Left cardiac atrium (tissue), 4 donors: ENCODE results near the gene KLHL7. TPM values are rescaled to one million over a fixed set of nuclear protein-coding genes. Genes with fewer than 3 reads are reported as not detected.
A peak's percentile ranks its signal among the peaks of the same experiment; 100 is the strongest.

ENCODE experiments used
- ATAC-seq, 2 donors: fragments of 200-7000 bp; cut with Tn5 transposase; one replicate each; pipeline ENCODE4 v1.9.1; 2020; ENCODE audit warnings: mild to moderate bottlenecking in 2 of 2, moderate library complexity in 2 of 2
- DNase-seq: peaks from one replicate; pipeline ENCODE4 v3.0.0-alpha.2; 2020
- intact Hi-C, 2 donors: fragments of 100-400 bp; cut with DNase I; formaldehyde crosslinking; loops; one replicate each; pipeline versions ENCODE4 v1.14.1 to v1.15.1; 2022 to 2023
- long read RNA-seq: library from polyadenylated mRNA; unstranded; transcript quantifications from one replicate; pipeline ENCODE4 v2.0.0, GENCODE V29; 2021
- total RNA-seq, 2 donors: library from RNA; stranded (reverse); fragmentation: NEBNext Ultra II Directional; extraction: Animal tissue kit (Norgen Biotek cat#: 25700); gene quantifications; one replicate each; pipeline ENCODE4 v1.2.1, GENCODE V29; 2021
- donor health status: DM: no; HTN: yes; CAD: no.
- donor health status: DM: no; HTN: yes; CAD: no; lungs with severe emphysema.
- donor health status: DM: yes; HTN: yes; CAD: no.
- donor health status: Dilated cardiomyopathy.

The KLHL7 gene, protein sequence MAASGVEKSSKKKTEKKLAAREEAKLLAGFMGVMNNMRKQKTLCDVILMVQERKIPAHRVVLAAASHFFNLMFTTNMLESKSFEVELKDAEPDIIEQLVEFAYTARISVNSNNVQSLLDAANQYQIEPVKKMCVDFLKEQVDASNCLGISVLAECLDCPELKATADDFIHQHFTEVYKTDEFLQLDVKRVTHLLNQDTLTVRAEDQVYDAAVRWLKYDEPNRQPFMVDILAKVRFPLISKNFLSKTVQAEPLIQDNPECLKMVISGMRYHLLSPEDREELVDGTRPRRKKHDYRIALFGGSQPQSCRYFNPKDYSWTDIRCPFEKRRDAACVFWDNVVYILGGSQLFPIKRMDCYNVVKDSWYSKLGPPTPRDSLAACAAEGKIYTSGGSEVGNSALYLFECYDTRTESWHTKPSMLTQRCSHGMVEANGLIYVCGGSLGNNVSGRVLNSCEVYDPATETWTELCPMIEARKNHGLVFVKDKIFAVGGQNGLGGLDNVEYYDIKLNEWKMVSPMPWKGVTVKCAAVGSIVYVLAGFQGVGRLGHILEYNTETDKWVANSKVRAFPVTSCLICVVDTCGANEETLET
- total RNA-seq: 10 to 100 TPM; 68.3 to 81.6 TPM
- long read RNA-seq, full-length matches to known transcripts: 139 of 175 reads
- long read RNA-seq, partial matches to known transcripts: 13 of 175 reads
- long read RNA-seq, other reads (novel, unspliced or antisense): 23 of 175 reads

DNA sequence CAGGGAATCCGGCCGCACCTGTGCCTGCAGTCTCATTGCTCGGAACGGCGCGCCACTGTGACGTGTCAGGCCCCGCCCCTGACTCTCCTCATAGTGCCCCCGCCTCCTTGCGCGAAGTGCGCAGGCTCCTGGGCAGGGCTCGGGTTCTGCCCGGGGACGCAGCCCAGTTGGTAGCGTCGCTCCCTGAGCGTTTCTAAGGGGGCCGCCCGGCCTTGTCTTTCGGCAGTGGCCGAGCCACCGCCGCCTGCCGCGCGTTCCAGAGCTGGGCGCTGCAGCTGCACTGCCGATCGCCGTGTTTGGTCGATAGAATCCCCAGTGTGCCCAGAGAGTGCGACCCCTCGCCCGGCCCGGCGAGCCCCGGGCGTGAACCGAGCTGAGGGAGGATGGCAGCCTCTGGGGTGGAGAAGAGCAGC lies at the start of gene KLHL7:
KLHL7 (plus strand) TSS at position 142 of the 413 bp plus-strand sequence; CDS start at position 384, 242 bp downstream.
- DNase-seq (peak; percentile 97), ATAC-seq (peak; percentile 99 to 100)
- intact Hi-C loops: loop anchor here (1.0 to 10.0 kb wide), 3 partner anchors 69 to 139 kb away; partner anchors contain the start of gene GPNMB (in 1 of the 2)

DNA sequence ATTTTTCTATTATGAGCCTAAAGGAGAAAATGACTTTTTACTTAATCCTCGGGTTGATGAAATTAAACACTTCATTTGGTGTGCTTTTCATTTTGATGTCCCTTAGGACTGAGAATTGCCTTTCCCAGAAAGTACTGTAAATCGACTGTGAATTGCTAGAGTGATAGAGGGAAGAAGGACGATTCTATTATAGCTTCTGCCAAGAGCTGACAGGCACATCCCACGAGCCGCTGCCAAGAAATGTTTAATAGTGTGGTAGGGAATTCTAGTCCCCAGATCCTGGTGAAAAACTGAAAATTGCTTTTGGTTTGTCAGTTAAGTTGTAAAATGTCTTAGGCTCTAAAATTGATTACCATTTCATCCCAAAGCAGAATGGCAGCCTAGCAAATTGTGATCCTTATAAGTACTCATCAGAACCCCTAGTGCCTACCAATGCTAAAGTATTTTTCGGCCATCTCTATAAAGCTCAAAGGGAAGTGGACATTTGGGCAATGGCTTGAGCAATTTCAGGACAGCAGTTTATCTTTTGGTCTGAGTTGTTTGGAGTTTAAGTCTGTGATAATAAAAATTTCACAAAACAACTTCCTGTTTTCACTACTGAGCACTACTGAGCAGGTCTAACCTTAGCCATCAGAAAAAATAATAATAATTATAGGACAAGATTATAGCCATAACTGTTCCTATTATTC lies 47.0 kb upstream of the KLHL7 start:
- intact Hi-C loops: loop anchor here in 1 of 2 donors (5.0 to 10.0 kb wide), 5 partner anchors 94 to 501 kb away; partner anchors contain the start of genes IL6 and TOMM7
- DNase-seq (no peak), ATAC-seq (peak; percentile 24 to 68)

DNA sequence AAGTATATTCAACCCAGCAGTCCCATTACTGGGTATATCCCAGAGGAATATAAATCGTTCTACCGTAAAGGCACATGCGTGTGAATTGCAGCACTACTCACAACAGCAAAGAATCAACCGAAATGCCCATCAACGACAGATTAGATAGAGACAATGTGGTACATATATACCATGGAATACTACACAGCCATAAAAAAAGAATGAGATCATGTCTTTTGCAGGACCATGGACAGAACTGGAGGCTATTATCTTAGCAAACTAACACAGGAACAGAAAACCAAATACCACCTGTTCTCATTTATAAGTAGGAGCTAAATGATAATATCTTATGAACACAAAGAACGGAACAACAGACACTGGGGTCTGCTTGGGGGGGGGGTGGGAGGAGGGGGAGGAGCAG lies 44.3 kb upstream of the KLHL7 start:
- intact Hi-C loops: no loop called here
- no peak for ATAC-seq
- DNase-seq: no peak

DNA sequence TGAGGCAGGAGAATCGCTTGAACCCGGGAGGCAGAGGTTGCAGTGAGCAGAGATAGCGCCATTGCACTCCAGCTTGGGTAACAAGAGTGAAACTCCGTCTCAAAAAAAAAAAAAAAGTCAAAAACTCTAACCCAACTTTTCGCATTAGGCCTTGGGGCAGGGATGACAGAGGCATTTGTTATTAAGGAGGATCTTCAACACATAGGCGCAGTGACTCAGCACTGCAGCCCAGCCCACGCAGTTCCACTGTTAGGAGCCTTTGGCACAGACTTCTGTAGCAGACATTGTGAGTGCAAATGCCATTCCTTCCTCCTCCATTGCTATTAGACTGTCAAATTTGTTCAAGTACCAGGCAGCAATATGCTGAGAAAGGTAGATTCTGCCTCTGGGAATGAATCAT lies 43.1 kb upstream of the KLHL7 start:
- intact Hi-C loops: no loop called here
- no peak for DNase-seq
- ATAC-seq: no peak

DNA sequence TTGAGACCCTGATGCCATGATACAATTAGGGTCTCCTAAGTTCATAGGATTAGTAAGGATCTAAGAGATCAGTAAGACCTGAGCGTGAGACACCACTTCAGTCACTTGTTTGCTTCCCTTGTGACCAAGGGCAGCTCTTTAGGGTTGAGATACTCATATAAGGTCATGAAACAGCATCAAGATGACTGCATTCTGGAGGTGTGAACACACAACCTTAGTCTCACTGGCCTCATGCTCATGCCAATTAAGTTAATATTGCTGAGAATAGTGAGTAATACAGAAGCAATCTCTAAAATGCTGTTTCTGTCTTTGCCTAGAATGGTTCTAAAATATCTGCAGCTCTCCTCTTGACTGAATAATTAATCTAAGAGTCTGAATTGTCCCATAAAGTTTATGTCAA lies 39.6 kb upstream of the KLHL7 start:
- ATAC-seq (peak in 1 of 2 donors; percentile 79), DNase-seq (no peak)
- intact Hi-C loops: no loop called here

- DNase-seq: no peak
- ATAC-seq: peak; percentile 65 to 67
Observed at GRCh38 chr7:23067271-23067670, 38.3 kb upstream of the KLHL7 start.

DNA sequence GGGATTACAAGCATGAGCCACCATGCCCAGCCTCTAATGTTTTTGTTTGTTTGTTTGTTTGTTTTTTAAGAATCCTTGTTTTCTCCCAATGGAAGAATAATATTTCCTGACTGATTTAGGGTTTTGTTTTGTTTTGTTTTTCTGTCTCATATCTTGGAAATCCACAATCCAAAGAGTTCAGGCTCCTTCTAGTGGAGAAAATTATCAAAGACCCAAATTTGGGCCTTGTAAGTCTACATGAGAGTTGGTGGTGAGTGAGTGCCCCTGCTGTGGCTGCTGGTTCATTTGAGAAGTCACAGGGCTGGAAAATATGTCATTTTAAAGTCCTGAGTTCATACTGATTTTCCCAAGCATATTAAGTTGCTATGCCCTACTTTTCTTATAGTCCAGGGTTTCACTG lies 33.5 kb upstream of the KLHL7 start:
- ATAC-seq (no peak), DNase-seq (no peak)
- intact Hi-C loops: no loop called here

More at GRCh38 chr7:23067271-23067670, 38.3 kb upstream of the KLHL7 start:
- intact Hi-C loops: no loop called here

DNA sequence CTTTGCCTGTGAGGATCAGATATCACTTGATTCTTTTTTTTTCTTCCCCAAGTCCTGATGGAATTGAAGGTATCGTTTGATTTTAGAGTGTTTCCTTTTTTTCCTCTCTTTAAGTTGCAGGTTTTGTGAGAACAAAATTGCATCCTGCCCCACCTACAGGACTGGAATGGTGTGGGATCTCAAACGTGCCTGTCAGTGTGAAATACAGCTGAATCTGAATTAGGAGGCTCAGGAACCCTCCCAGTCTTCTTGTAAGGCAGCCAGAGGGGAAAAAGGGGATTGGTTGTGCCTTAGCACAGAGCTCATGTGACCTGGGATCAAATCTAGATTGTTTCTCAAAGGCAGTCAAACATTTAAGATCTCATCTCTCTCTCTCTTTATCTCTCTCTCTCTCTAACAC lies 32.7 kb upstream of the KLHL7 start:
- no peak for DNase-seq
- intact Hi-C loops: no loop called here
- ATAC-seq: no peak

- ATAC-seq: no peak
- intact Hi-C loops: no loop called here
Observed at GRCh38 chr7:23074443-23075261, 30.9 kb upstream of the KLHL7 start.

GRCh38 chr7:23075571-23075970 lies 30.0 kb upstream of the KLHL7 start:
- intact Hi-C loops: no loop called here
- ATAC-seq (peak; percentile 50 to 88), DNase-seq (no peak)

More at GRCh38 chr7:23074443-23075261, 30.9 kb upstream of the KLHL7 start:
- DNase-seq: no peak

DNA sequence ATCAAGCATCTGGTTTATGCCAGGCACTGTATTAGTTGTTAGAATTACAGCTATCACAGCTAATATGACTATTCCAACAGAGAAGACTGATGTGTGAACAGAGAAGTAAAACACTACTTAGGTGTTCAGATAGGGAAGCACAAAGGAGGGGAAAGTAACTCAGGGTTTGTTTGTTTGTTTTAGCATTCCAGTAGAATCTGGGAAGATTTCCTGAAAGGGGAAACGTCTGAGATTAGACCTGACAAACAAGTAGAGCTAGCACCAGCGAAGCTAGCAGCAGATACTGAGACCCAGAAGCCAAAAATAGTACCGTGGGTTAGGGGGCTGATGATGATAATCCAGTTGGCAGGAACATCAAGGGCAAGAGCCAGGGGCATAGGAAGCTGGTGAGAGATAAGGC lies 28.8 kb upstream of the KLHL7 start:
- ATAC-seq (peak; percentile 35 to 50), DNase-seq (no peak)
- intact Hi-C loops: no loop called here

DNA sequence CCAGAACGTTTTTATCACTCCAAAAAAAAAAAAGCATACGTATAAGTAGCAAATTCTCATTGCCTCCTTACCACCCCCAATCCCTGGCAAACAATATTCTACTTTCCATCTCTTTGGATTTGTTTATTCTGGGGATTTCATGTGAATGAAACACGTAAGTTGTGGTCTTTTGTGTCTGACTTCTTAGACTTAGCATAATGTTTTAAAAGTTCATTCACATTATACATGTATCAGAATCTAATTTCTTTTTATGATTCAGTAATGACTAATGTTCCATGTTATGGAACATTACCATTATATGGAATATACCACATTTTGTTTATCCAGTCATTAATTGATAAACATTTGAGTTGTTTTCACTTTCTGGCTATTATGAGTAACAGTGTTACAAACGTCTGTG lies 12.5 kb upstream of the KLHL7 start:
- ATAC-seq: no peak
- no peak for DNase-seq
- intact Hi-C loops: no loop called here

- intact Hi-C loops: no loop called here
- no peak for ATAC-seq
- no peak for DNase-seq
Observed at GRCh38 chr7:23093546-23093945, 12.0 kb upstream of the KLHL7 start.

- no peak for DNase-seq
- intact Hi-C loops: no loop called here
- no peak for ATAC-seq
Observed at GRCh38 chr7:23096518-23097290, 8.9 kb upstream of the KLHL7 start.

GRCh38 chr7:23098029-23098428 lies 7.6 kb upstream of the KLHL7 start:
- DNase-seq (no peak), ATAC-seq (no peak)
- intact Hi-C loops: no loop called here

GRCh38 chr7:23098460-23098859 lies 7.1 kb upstream of the KLHL7 start:
- DNase-seq (no peak), ATAC-seq (no peak)
- intact Hi-C loops: no loop called here

DNA sequence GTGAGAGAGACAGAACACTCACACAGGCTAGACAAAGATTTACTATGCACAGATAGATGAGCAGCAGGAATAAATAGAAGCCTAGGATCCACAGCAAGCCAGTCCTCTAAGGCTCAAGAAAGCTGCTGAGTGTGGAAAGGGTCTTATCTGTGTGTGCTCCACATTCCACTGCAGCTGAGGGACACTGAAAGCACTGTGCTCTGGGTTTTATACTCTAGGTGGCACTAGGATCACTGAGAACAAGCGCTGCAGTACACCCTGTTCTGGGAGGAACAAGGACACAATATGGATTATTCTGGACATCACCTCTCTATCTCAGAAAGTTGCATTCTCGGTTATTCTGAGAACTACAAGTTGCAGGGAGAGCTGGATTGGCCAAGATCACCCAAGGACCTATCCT lies 4.9 kb upstream of the KLHL7 start:
- no peak for DNase-seq
- no peak for ATAC-seq
- intact Hi-C loops: loop anchor here (10.0 kb wide), 2 partner anchors 74 to 144 kb away; partner anchors contain the start of gene GPNMB (in 1 of the 2)

- ATAC-seq (peak in 1 of 2 donors; percentile 3), DNase-seq (no peak)
- intact Hi-C loops: loop anchor here (10.0 kb wide), 2 partner anchors 70 to 140 kb away; partner anchors contain the start of gene GPNMB (in 1 of the 2)
Observed at GRCh38 chr7:23105086-23105643, 420 bp upstream of the KLHL7 start.
